Measurements from ENCODE around the gene TIPIN.
"Not testable (repeated sequence)": the region's sequence is repeated elsewhere in the genome, so short reads cannot be mapped to it uniquely, and the experiment has no call there.

Gene TIPIN

DNA sequence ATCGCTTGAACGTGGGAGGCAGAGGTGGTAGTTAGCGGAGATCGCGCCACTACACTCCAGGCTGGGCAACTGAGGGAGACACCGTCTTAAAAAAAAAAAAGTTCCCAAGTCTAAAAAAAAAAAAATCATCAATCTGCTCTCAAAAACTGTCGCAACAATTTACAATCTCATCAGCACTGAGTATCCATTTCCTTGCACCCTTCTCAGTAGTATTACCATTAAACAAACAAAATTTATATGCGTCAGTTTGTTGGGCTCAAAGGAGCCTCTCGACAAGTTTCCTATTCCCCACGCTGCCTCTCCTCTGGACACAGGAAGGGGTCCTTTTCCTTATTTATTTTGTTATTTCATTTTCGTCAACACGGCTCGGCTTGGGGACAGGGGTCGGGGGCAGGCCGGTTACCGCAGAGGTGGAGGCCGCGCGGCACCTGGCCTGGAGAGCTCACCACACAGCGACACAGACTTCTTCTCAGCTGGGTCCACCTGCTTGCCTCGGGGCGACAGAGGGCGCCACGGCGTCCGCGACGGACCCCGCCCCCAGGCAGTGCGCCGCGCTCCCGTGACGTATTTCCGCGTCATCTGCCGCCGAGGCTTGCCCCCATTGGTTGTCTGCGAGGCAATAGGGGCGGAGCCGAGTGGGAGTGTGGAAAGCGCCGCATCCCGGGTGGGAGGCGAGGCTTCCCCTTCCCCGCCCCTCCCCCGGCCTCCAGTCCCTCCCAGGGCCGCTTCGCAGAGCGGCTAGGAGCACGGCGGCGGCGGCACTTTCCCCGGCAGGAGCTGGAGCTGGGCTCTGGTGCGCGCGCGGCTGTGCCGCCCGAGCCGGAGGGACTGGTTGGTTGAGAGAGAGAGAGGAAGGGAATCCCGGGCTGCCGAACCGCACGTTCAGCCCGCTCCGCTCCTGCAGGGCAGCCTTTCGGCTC, 30.0 kb upstream of the TIPIN start, which contains the start of gene MAP2K1:
Gene MAP2K1 (plus strand): TSS at position 709 of the 920 bp plus-strand sequence. CDS start 436 bp downstream, outside the sequence.
- peak; percentile 96 for DNase-seq (ENCODE audit: low read depth)

GRCh38 chr15:66381376-66381775, 24.9 kb upstream of the TIPIN start:
- not testable (repeated sequence) for DNase-seq (ENCODE audit: low read depth)

- no peak for DNase-seq (ENCODE audit: low read depth)
Measured at GRCh38 chr15:66378814-66379430, 22.4 kb upstream of the TIPIN start.

DNA sequence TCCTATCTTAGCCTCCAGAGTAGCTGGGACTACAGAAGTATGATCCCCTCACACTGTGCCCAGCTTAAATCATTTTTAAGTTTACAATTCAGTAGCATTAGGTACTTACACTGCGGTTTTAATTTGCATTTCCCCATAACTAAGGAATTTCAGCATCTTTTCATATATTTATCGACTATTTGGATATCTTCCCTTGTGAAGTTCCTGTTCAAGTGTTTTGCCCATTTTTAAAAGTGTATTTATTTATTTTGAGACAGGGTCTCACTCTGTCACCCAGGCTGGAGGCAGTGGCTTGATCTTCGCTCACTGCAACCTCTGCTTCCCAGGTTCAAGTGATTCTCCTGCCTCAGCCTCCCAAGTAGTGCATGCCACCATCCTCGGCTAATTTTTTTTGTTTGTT, 17.7 kb upstream of the TIPIN start:
- DNase-seq (ENCODE audit: low read depth), result no peak

GRCh38 chr15:66369773-66370651, 13.5 kb upstream of the TIPIN start:
- no peak for DNase-seq (ENCODE audit: low read depth)

DNA sequence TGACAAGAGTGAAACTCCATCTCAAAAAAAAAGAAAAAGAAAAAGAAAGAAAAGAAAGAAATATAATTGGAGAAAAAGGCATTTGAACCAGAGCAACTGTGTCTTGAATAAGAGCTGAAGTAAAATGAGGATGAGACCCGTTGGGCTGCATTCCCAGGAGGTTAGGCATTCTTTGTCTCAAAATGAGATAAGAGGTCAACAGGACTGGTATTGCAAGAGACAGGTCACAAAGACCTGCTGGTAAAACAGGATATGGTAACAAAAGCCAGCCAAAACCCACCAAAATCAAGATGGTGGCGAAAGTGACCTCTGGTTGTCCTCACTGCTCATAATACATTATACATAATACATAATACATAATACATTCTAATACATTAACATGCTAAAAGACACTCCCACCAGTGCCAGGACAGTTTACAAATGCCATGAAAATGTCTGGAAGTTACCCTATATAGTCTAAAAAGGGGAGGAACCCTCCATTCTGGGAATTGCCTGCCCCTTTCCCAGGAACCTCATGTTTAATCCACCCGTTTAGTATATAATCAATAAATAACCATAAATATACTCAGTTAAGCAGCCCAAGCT, 8.6 kb upstream of the TIPIN start:
- DNase-seq (ENCODE audit: low read depth), result no peak

DNA sequence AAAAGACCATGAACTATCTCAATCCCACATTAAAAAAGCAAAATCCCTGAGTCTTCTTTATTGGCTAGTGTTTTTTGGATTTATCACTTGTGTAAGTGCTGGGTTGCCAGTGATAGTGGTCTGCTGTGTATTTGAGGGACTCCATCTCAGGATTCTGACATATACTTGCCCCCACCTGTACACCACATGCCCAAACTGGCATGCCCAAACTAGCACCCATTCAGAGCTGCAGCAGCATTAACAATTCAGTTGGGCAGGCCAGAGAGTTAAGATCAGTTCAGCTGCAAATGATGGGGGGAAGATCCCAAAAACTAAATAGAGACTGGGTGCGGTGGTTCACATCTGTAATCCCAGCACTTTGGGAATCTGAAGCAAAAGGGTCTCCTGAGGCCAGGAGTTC, 6.3 kb upstream of the TIPIN start:
- no peak for DNase-seq (ENCODE audit: low read depth)

DNA sequence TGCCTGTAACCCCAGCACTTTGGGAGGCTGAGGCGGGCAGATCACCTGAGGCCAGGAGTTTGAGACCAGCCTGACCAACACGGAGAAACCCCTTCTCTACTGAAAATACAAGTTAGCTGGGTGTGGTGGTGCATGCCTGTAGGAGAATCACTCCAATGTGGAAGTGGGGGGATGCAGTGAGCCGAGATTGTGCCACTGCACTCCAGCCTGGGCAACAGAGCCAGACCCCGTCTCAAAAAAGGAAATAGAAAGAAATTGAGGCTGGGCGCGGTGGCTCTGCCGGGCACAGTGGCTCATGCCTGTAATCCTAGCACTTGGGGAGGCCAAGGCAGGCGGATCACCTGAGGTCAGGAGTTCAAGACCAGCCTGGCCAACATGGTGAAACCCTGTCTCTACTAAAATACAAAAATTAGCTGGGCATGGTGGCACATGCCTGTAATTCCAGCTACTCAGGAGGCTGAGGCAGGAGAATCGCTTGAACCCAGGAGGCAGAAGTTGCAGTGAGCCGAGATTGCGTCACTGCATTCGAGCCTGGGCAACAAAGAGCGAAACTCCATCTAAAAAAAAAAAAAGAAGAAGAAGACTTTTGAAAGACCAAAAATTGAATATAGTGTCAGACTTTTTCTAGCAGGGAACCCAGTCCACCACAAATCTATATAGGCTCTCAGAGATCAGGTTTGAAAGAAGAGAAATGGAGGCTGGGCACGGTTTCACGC, 5.4 kb upstream of the TIPIN start:
- DNase-seq (ENCODE audit: low read depth), result not testable (repeated sequence)

- DNase-seq (ENCODE audit: low read depth), result no peak
Measured at GRCh38 chr15:66359740-66360139, 3.3 kb upstream of the TIPIN start.

DNA sequence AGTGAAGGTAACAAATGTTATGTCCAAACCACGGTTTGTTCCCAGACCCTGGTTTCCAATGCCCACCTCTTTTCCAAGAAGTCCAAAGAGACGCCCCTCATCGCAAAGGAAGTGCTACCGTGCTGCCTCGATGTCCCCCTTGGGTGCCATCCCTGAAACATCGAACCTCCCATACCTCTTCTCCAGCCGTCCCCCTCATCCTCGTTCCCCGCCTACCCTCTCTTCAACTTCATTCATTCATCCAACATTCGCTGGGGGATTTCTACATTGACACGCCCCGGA, 467 bp downstream of the TIPIN start:
- no peak for DNase-seq (ENCODE audit: low read depth)

- not testable (repeated sequence) for DNase-seq (ENCODE audit: low read depth)
Measured at GRCh38 chr15:66348530-66348929, 8.0 kb downstream of the TIPIN start.

DNA sequence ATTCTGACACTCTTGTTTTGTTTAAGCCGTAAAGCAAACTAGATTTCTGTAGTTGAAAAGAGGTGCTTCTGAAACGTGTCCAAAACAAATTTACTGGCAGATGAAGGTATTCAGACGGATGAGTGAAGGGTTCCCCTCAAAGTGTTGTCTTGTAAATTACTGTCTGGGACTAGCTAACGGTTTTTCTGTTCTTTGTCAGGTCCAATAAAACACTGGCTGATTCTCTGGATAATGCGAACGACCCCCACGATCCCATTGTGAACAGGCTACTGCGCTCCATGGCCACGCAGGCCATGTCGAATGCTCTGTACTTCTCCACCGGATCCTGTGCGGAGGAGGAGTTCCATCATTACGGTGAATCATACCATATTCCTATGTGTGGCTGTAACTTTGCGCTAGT, 27.7 kb downstream of the TIPIN start:
- no peak for DNase-seq (ENCODE audit: low read depth)

- DNase-seq (ENCODE audit: low read depth), result no peak
Measured at GRCh38 chr15:66327736-66328135, 28.7 kb downstream of the TIPIN start.

DNA sequence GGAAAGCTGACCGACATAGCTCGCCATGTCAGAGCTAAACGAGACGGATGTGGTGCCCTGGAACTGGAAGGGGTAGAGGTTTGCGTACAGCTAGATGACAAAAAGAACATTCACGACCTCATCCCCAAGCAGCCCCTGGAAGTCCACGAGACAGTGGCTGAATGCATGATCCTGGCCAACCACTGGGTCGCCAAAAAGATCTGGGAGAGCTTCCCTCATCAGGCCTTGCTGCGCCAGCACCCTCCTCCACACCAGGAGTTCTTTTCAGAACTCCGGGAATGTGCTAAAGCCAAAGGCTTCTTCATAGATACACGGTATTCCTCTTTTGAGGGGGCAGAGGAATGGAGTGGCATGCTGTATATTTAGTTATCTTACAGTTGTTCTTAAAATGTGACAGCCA, 30.4 kb downstream of the TIPIN start:
- DNase-seq (ENCODE audit: low read depth), result no peak

DNA sequence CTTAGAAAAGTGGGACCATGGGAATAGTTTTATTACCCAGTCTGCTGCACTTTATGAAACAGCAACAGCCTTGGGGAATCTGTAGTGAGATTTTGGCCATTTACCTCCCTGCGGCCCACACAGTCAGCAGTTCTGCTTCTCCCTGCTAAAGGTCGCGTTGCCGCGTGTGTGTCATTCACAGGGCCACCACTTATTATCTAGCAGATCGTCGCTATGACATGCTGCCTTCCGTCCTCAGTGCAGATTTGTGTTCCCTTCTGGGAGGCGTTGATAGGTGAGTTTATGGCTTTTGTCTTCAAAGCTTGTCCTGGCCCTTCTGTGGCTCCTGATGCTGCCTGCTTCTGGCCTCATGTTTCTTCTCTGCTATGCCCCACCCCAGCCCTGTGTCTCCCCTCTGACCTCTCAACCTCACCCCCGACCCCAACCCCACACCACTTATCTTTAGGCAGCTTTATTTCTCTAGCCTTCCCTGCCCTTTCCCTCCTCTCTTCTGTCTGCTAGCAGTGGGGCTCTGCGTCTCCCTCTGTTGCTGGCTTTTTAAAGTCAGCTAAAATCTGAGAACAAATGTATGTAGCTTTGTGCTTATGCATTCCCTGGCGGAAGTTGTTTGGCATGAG, 33.1 kb downstream of the TIPIN start:
- no peak for DNase-seq (ENCODE audit: low read depth)

DNA sequence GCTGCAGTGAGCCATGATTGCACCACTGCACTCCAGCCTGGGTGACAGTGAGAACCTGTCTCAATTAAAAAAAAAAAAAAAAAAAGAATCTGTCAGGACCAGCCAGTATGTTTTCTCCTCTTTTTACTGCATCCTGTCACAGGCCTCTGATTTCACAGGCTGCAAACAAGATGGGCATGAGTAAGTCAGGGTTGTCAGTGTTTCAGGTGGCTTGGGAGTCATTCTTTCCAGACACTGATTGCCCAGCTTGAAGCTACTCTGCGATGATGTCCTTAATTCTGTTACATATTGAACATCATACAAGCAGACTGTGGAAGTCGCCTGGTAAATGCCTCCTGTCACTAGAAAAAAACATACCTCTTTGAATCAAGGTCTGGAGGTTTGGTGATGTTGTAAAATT, 44.3 kb downstream of the TIPIN start:
- DNase-seq (ENCODE audit: low read depth), result no peak

GRCh38 chr15:66310786-66311185, 45.7 kb downstream of the TIPIN start:
- no peak for DNase-seq (ENCODE audit: low read depth)

DNA sequence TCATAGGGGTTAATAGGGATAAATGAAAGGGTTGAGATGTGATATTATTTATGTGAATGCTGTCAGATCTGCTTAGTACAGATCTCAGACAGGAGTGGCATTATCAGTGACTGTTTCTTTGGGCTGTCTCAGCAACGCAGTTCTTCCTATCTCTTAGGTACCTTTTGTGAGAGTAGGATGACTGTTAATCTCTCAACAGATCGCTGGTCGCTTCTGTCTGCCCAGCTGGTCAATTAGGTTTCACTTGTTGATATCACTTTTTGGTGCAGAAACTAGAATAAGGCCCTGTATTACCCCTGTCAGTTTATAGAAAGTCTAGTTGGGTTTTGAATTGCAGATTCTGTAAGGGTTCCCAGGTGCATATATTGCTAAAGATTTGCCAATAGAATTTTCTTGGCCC, 46.7 kb downstream of the TIPIN start:
- no peak for DNase-seq (ENCODE audit: low read depth)

GRCh38 chr15:66308531-66308930, 48.0 kb downstream of the TIPIN start:
- DNase-seq (ENCODE audit: low read depth), result no peak

DNA sequence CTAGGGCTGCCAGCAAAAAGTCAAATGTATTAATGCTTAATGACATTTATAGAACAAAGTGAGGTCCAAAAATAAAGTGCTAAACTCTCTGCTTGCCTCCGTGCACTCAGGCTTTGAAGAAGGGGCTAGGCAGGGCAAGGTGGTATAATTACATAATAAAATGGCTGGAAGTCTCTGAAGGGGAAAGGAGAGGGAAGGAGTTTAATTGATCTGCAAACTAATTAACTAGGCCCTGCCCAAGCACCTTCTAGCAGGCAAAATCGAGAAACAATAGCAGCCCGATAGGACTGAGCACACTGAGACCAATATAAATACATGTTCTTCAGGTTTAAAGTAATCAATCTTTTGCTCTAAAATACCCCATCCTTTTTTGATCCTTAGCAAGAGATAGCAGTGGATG, 50.1 kb downstream of the TIPIN start:
- no peak for DNase-seq (ENCODE audit: low read depth)

DNA sequence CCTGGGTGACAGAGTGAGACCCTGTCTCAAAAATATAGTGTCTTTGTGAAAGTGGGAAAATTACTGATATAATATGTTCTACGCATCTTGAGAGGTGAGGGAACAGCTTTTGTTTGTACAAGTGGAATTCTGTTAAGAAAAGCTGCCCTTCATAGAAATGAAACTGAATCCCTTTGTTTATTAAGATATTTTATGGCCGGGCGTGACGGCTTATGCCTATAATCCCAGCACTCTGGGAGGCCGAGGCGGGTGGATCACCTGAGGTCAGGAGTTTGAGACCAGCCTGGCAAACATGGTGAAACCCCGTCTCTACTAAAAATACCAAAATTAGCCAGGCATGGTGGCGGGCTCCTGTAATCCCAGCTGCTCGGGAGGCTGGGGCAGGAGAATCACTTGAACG, 52.1 kb downstream of the TIPIN start:
- DNase-seq (ENCODE audit: low read depth), result not testable (repeated sequence)
